T follicular helper cell (primary cell): ENCODE data around the gene HES4.

Experiments used
- DNase-seq: peaks from one replicate; pipeline ENCODE4 v3.0.0-alpha.2; 2020; ENCODE audit warnings: low read depth
- total RNA-seq, 2 experiments: gene quantifications; one replicate each; lab custom pipeline; 2026; lab: John Stamatoyannopoulos, UW

HES4 gene
- 0.78 to 0.84 reads per million in 2 experiments for total RNA-seq

- DNase-seq: peak; percentile 55
Observed at GRCh38 chr1:999725-1000356, at the start of gene HES4. Gene HES4, minus strand, starts transcription at chr1:1000097. Its CDS starts 124 bp downstream, at chr1:999973.

- DNase-seq: no peak
Observed at GRCh38 chr1:1048765-1049164, 48.9 kb upstream of the HES4 start.

GRCh38 chr1:1047963-1048362, 48.1 kb upstream of the HES4 start:
- no peak for DNase-seq

- no peak for DNase-seq
Observed at GRCh38 chr1:1047407-1047806, 47.5 kb upstream of the HES4 start.

GRCh38 chr1:1046767-1047166, 46.9 kb upstream of the HES4 start:
- DNase-seq: no peak

- DNase-seq: no peak
Observed at GRCh38 chr1:1046243-1046642, 46.3 kb upstream of the HES4 start.

GRCh38 chr1:1045129-1045528, 45.2 kb upstream of the HES4 start:
- no peak for DNase-seq

- no peak for DNase-seq
Observed at GRCh38 chr1:1044455-1045078, 44.7 kb upstream of the HES4 start.

- no peak for DNase-seq
Observed at GRCh38 chr1:1043921-1044320, 44.0 kb upstream of the HES4 start.

- no peak for DNase-seq
Observed at GRCh38 chr1:1043411-1043810, 43.5 kb upstream of the HES4 start.

GRCh38 chr1:1042835-1043234, 42.9 kb upstream of the HES4 start:
- DNase-seq: no peak

GRCh38 chr1:1041873-1042272, 42.0 kb upstream of the HES4 start:
- no peak for DNase-seq

- no peak for DNase-seq
Observed at GRCh38 chr1:1041092-1041523, 41.2 kb upstream of the HES4 start.

- peak; percentile 79 for DNase-seq
Observed at GRCh38 chr1:1040004-1040991, 40.4 kb upstream of the HES4 start.

- DNase-seq: no peak
Observed at GRCh38 chr1:1039145-1039910, 39.4 kb upstream of the HES4 start.

- no peak for DNase-seq
Observed at GRCh38 chr1:1038694-1039093, 38.8 kb upstream of the HES4 start.

- DNase-seq: no peak
Observed at GRCh38 chr1:1037366-1038327, 37.8 kb upstream of the HES4 start.

GRCh38 chr1:1035291-1035943, 35.5 kb upstream of the HES4 start:
- no peak for DNase-seq

- no peak for DNase-seq
Observed at GRCh38 chr1:1034439-1034781, 34.5 kb upstream of the HES4 start.
